Epithelial cell of proximal tubule (primary cell): Measurements from ENCODE around the gene SLC7A9. TPM values are rescaled to one million over a fixed set of nuclear protein-coding genes. Genes with fewer than 3 reads are reported as not detected.

ENCODE experiments used
- DNase-seq: peaks from one replicate; pipeline ENCODE4 v3.0.0-alpha.2; 2011; ENCODE audit warnings: low read depth
- H3K4me3 ChIP-seq: 2 replicates; pipeline ENCODE4 v1.5.1; 2011; ENCODE audit warnings: low read depth, mild to moderate bottlenecking, low read length
- total RNA-seq: library from RNA; depleted of rRNA; stranded (reverse); fragments of >200 nt; gene quantifications from 2 replicates; pipeline ENCODE4 v1.2.3, GENCODE V29; 2015
- TF ChIP-seq, protein P1 (sequence below): conservative IDR thresholded peaks from 2 replicates; pipeline ENCODE4 v1.5.1; 2012; ENCODE audit warnings: low read depth, mild to moderate bottlenecking, low read length

The SLC7A9 gene
- total RNA-seq, 1 donor from 2014 or later = not detected

GRCh38 chr19:32910874-32911273 is 41.3 kb upstream of the SLC7A9 start:
- DNase-seq = no peak
- TF ChIP-seq, protein P1, sequence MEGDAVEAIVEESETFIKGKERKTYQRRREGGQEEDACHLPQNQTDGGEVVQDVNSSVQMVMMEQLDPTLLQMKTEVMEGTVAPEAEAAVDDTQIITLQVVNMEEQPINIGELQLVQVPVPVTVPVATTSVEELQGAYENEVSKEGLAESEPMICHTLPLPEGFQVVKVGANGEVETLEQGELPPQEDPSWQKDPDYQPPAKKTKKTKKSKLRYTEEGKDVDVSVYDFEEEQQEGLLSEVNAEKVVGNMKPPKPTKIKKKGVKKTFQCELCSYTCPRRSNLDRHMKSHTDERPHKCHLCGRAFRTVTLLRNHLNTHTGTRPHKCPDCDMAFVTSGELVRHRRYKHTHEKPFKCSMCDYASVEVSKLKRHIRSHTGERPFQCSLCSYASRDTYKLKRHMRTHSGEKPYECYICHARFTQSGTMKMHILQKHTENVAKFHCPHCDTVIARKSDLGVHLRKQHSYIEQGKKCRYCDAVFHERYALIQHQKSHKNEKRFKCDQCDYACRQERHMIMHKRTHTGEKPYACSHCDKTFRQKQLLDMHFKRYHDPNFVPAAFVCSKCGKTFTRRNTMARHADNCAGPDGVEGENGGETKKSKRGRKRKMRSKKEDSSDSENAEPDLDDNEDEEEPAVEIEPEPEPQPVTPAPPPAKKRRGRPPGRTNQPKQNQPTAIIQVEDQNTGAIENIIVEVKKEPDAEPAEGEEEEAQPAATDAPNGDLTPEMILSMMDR = no peak
- H3K4me3 ChIP-seq = no peak overlapping the region

DNA sequence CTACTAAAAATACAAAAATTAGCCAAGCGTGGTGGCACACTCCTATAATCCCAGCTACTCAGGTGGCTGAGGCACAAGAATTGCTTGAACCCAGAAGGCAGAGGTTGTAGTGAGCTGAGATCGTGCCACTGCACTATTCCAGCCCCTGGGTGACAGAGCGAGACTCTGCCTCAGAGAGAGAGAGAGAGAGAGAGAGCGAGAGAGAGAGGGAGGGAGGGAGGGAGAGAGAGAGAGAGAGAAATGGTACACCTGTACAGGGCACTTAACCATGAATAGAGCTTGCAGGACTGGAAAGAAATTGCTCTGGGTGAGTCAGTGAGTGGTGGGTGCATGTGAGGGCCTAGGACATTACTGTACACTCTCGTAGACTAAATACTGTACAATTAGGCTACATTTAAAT is 40.5 kb upstream of the SLC7A9 start:
- TF ChIP-seq, protein P1 = no peak
- DNase-seq = no peak
- no peak overlapping the region for H3K4me3 ChIP-seq

DNA sequence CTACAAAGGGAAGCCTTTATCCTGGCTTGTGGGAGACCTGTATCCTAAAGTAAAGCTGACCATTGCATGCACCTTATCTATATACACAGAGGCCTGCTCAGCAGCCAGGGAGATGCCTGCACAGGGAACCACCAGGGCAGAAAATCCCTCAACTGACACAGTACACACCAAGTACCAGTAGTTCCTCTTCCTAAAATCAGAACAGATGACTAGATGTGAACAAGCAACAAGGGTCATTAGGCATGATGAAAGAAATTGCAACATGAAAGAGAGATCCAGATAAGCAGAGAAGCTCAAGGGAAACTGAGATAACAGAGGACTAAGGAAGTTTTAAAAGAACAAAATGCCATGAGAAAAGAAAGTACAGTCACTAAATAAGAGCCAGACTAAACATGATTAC is 39.7 kb upstream of the SLC7A9 start:
- TF ChIP-seq, protein P1 = no peak

DNA sequence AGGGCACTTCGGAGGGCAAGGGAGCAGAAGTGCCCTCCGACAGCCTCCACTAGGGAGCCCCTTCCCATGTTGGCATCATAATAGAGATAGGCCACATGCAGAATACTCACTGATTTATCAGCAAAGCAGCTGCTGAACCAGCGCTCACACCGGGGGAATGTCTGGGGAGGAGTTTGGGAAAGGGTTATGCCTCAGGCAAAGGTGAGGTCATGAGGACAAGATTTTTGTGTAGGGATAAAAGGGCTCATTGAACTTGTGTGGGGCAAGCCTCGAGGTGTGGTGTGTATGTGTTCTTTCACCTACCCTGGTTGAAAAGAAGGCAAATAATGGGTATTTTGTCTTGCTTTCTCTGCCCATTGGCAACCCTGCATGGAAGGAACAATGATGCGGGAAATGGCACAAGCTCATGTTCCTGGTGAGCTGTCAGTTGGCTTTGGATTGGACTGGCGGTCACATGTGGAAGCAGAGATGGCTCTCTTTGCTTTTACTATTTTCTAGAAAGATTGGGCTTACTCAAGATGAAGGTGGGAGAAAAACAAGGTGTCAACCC is 39.1 kb upstream of the SLC7A9 start:
- H3K4me3 ChIP-seq = no peak overlapping the region
- TF ChIP-seq, protein P1 = no peak
- no peak for DNase-seq

More for the DNA sequence above, 39.7 kb upstream of the SLC7A9 start:
- DNase-seq = no peak
- H3K4me3 ChIP-seq = no peak overlapping the region

GRCh38 chr19:32902448-32902847 is 32.9 kb upstream of the SLC7A9 start:
- no peak overlapping the region for H3K4me3 ChIP-seq
- DNase-seq = no peak
- TF ChIP-seq, protein P1 = no peak

GRCh38 chr19:32901504-32902161 is 32.1 kb upstream of the SLC7A9 start:
- DNase-seq = no peak
- H3K4me3 ChIP-seq = no peak overlapping the region
- TF ChIP-seq, protein P1 = no peak
